Gastroesophageal sphincter (tissue), 4 donors: ENCODE results near the gene DSE. TPM values are rescaled to one million over a fixed set of nuclear protein-coding genes. Genes with fewer than 3 reads are reported as not detected.

Experiments used
- ATAC-seq: fragments of 150-250 bp; one replicate; pipeline ENCODE4 v1.9.1; 2016; ENCODE audit warnings: mild to moderate bottlenecking, moderate library complexity
- H3K27ac ChIP-seq, 4 donors: fragments of 200-600 bp; sonication (generic) in 3 of 4; 1 replicate in 3 of 4; 2 replicates in 1 of 4; pipeline ENCODE4 v1.5.1; 2016 to 2019
- H3K27me3 ChIP-seq: fragments of 200-600 bp; sonication (generic); one replicate; pipeline ENCODE4 v1.5.1; 2019
- H3K36me3 ChIP-seq, 2 donors: fragments of 200-600 bp; sonication (generic); one replicate each; pipeline ENCODE4 v1.5.1; 2019; ENCODE audit warnings: control low read depth in 1 of 2
- H3K4me1 ChIP-seq, 3 donors: fragments of 200-600 bp; sonication (generic); 1 replicate in 2 of 3; 2 replicates in 1 of 3; pipeline ENCODE4 v1.5.1; 2016 to 2019; ENCODE audit warnings: control low read depth in 2 of 3
- H3K4me3 ChIP-seq, 2 donors: fragments of 200-600 bp; sonication (generic); one replicate each; pipeline ENCODE4 v1.5.1; 2019; ENCODE audit warnings: mild to moderate bottlenecking in 1 of 2, moderate library complexity in 1 of 2
- H3K9me3 ChIP-seq, 3 donors: fragments of 200-600 bp; sonication (generic); one replicate each; pipeline ENCODE4 v1.5.1; 2017 to 2019; ENCODE audit warnings: control low read depth in 2 of 3
- EP300 ChIP-seq: sonication (generic); formaldehyde crosslinking; IDR thresholded peaks from one replicate; pipeline ENCODE4 v1.6.1; 2017; ENCODE audit warnings: antibody characterized with exemption, mild to moderate bottlenecking
- POLR2A ChIP-seq, 2 donors: fragments of 450-650 bp; IDR thresholded peaks; one replicate each; pipeline ENCODE4 v1.6.1; 2017; ENCODE audit warnings: antibody characterized with exemption in 2 of 2, mild to moderate bottlenecking in 2 of 2, moderate library complexity in 1 of 2
- POLR2AphosphoS5 ChIP-seq: sonication (generic); formaldehyde crosslinking; IDR thresholded peaks from one replicate; pipeline ENCODE4 v1.6.1; 2017; ENCODE audit warnings: antibody characterized with exemption
- WGBS, 2 donors: methylation state at CpG; one replicate each; pipeline ENCODE4 v1.1.5; 2018; ENCODE audit warnings: low coverage in 1 of 2; 5-methylcytosine and 5-hydroxymethylcytosine counted together
- total RNA-seq, 4 donors: library from RNA; depleted of rRNA; stranded (reverse); fragments of >200 nt; gene quantifications; one replicate each; pipeline ENCODE4 v1.1.0, GENCODE V29; 2016
- TF ChIP-seq, protein P1 (sequence below), 4 experiments: fragments of 200-600 bp in 2 of 4; fragments of 450-650 bp in 2 of 4; sonication (generic) in 1 of 4; IDR thresholded peaks; one replicate each; pipeline ENCODE4 v1.5.1; 2017 to 2019; ENCODE audit warnings: antibody characterized with exemption in 4 of 4, mild to moderate bottlenecking in 2 of 4, moderate library complexity in 2 of 4

Gene DSE
- total RNA-seq, 4 donors from 2014 or later, result 26.3 to 45.4 (median 36.3) TPM

DNA sequence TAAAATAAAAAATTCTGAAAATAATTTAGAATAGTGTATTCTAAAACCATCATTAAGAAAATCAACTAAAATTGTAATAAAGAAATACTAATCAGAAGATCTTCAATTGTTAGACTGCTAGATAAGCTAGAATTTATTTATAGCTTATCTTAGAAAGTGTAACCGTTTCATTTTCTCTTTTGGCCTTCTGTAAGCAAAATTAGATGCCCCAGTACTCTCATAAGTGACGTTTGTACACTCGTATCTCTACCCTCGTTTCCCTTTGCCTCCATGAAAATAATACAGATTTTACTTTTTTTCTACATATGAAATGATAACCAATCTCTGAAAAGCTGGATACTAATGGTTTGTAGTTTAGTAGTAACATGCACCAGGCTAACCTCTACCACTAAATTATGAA lies 19.8 kb downstream of the DSE start:
- H3K27me3 ChIP-seq, result no peaks in the 10 kb centered on the region
- H3K4me3 ChIP-seq, result no peak overlapping the region
- H3K9me3 ChIP-seq, result no peaks in the 10 kb centered on the region
- ATAC-seq, result no peak
- 53 to 58% methylated on average over 4 of the region's 4 CpGs for WGBS, 2 donors
- H3K4me1 ChIP-seq, result peaks cover 0 to 38% (median 4%) of the 10 kb centered on the region in 3 donors
- TF ChIP-seq POLR2AphosphoS5, result no peak
- TF ChIP-seq EP300, result no peak
- TF ChIP-seq POLR2A (IDR thresholded peaks at IDR 0.05), result no peak
- TF ChIP-seq, protein P1, sequence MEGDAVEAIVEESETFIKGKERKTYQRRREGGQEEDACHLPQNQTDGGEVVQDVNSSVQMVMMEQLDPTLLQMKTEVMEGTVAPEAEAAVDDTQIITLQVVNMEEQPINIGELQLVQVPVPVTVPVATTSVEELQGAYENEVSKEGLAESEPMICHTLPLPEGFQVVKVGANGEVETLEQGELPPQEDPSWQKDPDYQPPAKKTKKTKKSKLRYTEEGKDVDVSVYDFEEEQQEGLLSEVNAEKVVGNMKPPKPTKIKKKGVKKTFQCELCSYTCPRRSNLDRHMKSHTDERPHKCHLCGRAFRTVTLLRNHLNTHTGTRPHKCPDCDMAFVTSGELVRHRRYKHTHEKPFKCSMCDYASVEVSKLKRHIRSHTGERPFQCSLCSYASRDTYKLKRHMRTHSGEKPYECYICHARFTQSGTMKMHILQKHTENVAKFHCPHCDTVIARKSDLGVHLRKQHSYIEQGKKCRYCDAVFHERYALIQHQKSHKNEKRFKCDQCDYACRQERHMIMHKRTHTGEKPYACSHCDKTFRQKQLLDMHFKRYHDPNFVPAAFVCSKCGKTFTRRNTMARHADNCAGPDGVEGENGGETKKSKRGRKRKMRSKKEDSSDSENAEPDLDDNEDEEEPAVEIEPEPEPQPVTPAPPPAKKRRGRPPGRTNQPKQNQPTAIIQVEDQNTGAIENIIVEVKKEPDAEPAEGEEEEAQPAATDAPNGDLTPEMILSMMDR (IDR thresholded peaks at IDR 0.05), result no peak
- H3K27ac ChIP-seq, result no peak overlapping the region
- H3K36me3 ChIP-seq, result no peaks in the 10 kb centered on the region

DNA sequence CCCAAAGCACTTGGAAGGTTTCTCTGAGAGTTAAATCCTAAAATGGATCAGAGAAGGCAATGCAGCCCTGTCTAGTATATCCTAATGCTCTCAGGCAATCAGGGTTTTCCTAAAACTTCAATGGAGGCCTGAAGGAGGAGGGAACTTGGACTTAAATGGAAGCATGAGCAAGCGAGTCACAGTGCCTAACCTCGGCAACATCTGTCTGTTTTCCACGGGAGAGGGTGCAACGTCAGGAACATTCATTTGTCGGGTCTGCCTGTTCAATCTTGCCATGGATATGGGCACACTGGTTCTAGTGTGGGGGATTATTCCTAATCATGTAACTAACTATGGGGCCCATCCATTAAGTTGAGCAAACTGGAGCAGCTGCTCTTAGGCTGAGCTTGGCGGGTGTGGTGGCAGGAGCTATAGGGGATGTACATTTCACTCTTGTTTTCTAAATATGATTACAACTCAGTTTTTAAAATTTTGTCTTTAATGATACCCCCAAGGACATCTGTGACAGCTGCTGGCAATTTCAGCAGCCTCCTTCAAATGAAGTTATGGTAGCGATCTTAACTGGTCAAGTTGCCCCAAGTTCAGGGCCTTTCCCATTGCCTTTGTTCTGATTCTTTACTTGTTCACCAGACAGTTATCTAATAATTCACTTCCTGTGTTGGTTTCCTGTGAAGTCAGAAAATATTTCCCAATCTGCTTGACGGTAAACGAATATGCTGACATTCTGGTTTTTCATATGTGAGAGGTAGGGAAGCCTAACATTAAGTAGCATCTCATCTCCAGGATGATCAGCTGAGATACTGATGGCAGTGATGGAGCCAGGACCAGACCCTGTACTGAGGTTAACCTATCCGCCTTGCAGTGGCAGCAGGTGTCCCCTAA lies 21.6 kb downstream of the DSE start:
- H3K27ac ChIP-seq, result no peak overlapping the region
- WGBS, 2 donors, result 85 to 94% methylated on average over 8 to 9 of the region's 10 CpGs
- TF ChIP-seq POLR2AphosphoS5, result no peak
- TF ChIP-seq, protein P1 (IDR thresholded peaks at IDR 0.05), result no peak
- TF ChIP-seq EP300, result no peak
- no peaks in the 10 kb centered on the region for H3K36me3 ChIP-seq
- no peak for ATAC-seq
- H3K4me1 ChIP-seq, result peaks cover 0 to 46% (median 3%) of the 10 kb centered on the region in 3 donors
- H3K27me3 ChIP-seq, result no peaks in the 10 kb centered on the region
- no peak overlapping the region for H3K4me3 ChIP-seq
- no peaks in the 10 kb centered on the region for H3K9me3 ChIP-seq

DNA sequence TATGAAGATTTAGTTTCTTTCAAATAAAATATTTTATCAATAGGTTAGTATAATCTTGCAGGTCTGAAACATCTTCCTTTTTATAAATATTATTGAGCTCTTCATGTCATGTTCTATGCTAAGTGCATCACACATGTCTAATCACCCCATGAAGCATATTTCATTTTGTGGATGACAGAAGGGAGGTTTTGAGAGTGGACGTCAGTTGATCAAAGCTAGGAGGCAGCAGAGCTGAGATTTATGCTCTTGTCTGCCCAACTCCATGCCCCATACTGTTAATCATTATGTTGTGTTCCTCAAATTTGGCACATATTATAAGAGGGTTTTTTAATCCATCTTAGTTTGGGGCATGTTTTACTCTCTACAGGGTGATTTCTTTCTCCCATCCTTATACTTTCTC lies 22.7 kb downstream of the DSE start:
- no peak for ATAC-seq
- H3K4me1 ChIP-seq, result peaks cover 0 to 48% (median 3%) of the 10 kb centered on the region in 3 donors
- H3K27ac ChIP-seq, result peak overlapping the region in 2 of 4 donors; percentile 1 to 9
- H3K4me3 ChIP-seq, result no peak overlapping the region
- no peaks in the 10 kb centered on the region for H3K9me3 ChIP-seq
- WGBS, 2 donors, result 17 to 38% methylated on average over 1 of the region's 1 CpG
- H3K36me3 ChIP-seq, result no peaks in the 10 kb centered on the region
- no peaks in the 10 kb centered on the region for H3K27me3 ChIP-seq
- TF ChIP-seq POLR2AphosphoS5 (no peak), POLR2A (IDR thresholded peaks at IDR 0.05) (no peak)
- TF ChIP-seq, protein P1 (IDR thresholded peaks at IDR 0.05), result peak in 1 of 4 experiments; percentile 7

DNA sequence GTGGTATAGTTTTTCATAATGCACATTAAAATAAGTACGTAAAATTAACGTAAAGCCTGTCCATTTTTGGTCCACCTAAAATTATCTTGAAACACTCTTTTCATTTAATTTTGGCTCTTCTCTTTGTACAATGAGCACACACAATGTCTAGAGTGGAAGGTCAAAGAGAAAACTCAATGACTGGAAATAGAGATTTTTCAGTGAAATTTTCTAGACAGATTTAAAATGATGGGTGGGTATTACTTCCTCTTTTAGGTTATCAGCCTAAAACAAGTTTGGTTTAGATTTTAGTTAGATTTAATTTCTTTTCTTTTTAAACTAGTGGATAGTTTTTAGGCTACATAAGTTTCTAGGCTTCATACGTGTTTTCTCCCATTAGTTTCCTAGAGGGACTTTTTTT lies 24.9 kb downstream of the DSE start:
- Histone ChIP-seq H3K4me3 (no peak overlapping the region), H3K27me3 (no peaks in the 10 kb centered on the region), H3K27ac (no peak overlapping the region), H3K36me3 (peaks cover 0 to 5% of the 10 kb centered on the region in 2 donors), H3K4me1 (peaks cover 0 to 51% (median 3%) of the 10 kb centered on the region in 3 donors), H3K9me3 (no peaks in the 10 kb centered on the region)
- WGBS, 2 donors, result 98 to 100% methylated on average over 1 to 3 of the region's 3 CpGs
- ATAC-seq, result no peak
- TF ChIP-seq, protein P1 (IDR thresholded peaks at IDR 0.05), result no peak
- TF ChIP-seq POLR2AphosphoS5 (no peak), EP300 (no peak), POLR2A (IDR thresholded peaks at IDR 0.05) (no peak)

DNA sequence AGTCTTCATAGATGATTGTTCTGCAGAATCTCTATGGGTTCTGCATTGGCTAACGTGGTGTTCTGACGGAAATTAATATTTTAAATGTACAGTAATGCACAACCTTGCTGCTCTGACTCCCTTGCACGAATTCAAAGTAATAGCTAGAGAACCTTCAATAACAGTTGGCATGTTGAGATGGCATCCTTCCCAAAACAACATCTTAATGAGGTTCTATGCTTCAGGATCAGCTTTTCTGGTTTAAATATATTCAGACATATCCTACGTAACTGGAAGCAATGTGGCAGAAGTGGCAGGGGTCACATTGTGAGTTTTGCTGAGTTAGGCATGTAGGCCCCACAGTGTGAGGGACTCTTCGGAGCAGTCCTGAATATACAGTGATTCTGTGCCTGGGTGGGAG lies 25.7 kb downstream of the DSE start:
- Histone ChIP-seq H3K36me3 (peaks cover 0 to 5% of the 10 kb centered on the region in 2 donors), H3K4me1 (peaks cover 0 to 48% (median 3%) of the 10 kb centered on the region in 3 donors), H3K4me3 (no peak overlapping the region), H3K27me3 (no peaks in the 10 kb centered on the region), H3K9me3 (no peaks in the 10 kb centered on the region), H3K27ac (no peak overlapping the region)
- no peak for ATAC-seq
- TF ChIP-seq EP300 (no peak), POLR2AphosphoS5 (no peak), POLR2A (IDR thresholded peaks at IDR 0.05) (no peak)
- TF ChIP-seq, protein P1 (IDR thresholded peaks at IDR 0.05), result no peak
- WGBS, 2 donors, result 75 to 96% methylated on average over 2 to 5 of the region's 5 CpGs
